Measurements from ENCODE around the gene HOXB4. TPM values are rescaled to one million over a fixed set of nuclear protein-coding genes. Genes with fewer than 3 reads are reported as not detected.

The HOXB4 gene
- total RNA-seq, 2 donors from 2014 or later: 0.41 to 1.1 TPM

- DNase-seq (ENCODE audit: low spot score): no peak
- Histone ChIP-seq H3K36me3 (no peaks in the 10 kb centered on the region), H3K4me1 (replicated peaks) (no peaks in the 10 kb centered on the region), H3K4me3 (peak overlapping the region; percentile 14 to 27), H3K9me3 (no peaks in the 10 kb centered on the region), H3K27me3 (replicated peaks; ENCODE audit: insufficient read depth) (peaks cover 73% of the 10 kb centered on the region), H3K27ac (no peak overlapping the region)
- intact Hi-C loops (cut with DNase I): no loop called here
- TF ChIP-seq, protein P1, sequence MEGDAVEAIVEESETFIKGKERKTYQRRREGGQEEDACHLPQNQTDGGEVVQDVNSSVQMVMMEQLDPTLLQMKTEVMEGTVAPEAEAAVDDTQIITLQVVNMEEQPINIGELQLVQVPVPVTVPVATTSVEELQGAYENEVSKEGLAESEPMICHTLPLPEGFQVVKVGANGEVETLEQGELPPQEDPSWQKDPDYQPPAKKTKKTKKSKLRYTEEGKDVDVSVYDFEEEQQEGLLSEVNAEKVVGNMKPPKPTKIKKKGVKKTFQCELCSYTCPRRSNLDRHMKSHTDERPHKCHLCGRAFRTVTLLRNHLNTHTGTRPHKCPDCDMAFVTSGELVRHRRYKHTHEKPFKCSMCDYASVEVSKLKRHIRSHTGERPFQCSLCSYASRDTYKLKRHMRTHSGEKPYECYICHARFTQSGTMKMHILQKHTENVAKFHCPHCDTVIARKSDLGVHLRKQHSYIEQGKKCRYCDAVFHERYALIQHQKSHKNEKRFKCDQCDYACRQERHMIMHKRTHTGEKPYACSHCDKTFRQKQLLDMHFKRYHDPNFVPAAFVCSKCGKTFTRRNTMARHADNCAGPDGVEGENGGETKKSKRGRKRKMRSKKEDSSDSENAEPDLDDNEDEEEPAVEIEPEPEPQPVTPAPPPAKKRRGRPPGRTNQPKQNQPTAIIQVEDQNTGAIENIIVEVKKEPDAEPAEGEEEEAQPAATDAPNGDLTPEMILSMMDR (IDR thresholded peaks at IDR 0.05): no peak
- TF ChIP-seq POLR2AphosphoS5 (IDR thresholded peaks at IDR 0.05): no peak
- TF ChIP-seq POLR2A (IDR thresholded peaks at IDR 0.05): no peak
- 23% methylated on average over 43 of the region's 43 CpGs for WGBS
Measured at GRCh38 chr17:48578616-48579470, 693 bp upstream of the HOXB4 start.

GRCh38 chr17:48577330-48577945 lies 712 bp downstream of the HOXB4 start:
- H3K4me1 ChIP-seq (replicated peaks): no peaks in the 10 kb centered on the region
- H3K27ac ChIP-seq: no peak overlapping the region
- intact Hi-C loops (cut with DNase I): no loop called here
- peaks cover 66% of the 10 kb centered on the region for H3K27me3 ChIP-seq (replicated peaks; ENCODE audit: insufficient read depth)
- DNase-seq (ENCODE audit: low spot score): no peak
- peak overlapping the region; percentile 14 to 27 for H3K4me3 ChIP-seq
- H3K36me3 ChIP-seq: no peaks in the 10 kb centered on the region
- WGBS: 4% methylated on average over 18 of the region's 19 CpGs
- TF ChIP-seq POLR2AphosphoS5 (IDR thresholded peaks at IDR 0.05) (no peak), POLR2A (IDR thresholded peaks at IDR 0.05) (no peak)
- TF ChIP-seq, protein P1 (IDR thresholded peaks at IDR 0.05): no peak
- no peaks in the 10 kb centered on the region for H3K9me3 ChIP-seq

DNA sequence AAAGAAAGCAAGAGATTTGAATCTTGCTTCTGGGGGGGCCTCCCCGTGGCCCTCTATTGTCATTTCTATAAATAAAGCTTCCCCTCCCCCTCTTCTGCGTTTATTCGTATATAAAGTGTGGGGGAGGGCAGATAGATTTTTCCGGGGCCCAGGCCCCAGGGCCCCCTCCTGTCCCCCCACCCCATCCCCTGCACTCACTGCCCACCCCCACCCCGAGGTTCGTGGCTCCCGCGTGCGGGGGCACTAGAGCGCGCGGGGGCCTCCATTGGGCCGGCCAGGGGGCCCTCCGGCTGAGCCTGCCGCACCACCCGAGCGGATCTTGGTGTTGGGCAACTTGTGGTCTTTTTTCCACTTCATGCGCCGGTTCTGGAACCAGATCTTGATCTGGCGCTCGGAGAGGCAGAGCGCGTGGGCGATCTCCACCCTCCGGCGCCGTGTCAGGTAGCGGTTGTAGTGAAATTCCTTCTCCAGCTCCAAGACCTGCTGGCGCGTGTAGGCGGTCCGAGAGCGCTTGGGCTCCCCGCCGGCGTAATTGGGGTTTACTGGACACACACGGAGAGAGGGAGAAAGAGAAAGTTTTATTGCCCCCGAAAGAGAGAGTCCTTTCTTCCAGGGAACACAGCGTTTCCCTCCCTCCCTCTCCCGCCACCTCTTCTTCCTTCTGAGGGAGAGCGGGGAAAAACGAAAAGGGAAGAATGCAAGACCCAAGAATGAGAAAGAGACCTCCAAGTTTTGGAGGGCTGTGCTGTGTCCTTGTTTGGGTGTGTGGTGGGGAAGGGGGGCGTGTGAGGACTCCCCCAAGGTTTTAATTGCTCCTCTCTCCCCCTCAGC lies 1.5 kb downstream of the HOXB4 start:
- Histone ChIP-seq H3K9me3 (no peaks in the 10 kb centered on the region), H3K27ac (no peak overlapping the region), H3K4me3 (no peak overlapping the region), H3K36me3 (no peaks in the 10 kb centered on the region), H3K27me3 (replicated peaks; ENCODE audit: insufficient read depth) (peaks cover 59% of the 10 kb centered on the region), H3K4me1 (replicated peaks) (no peaks in the 10 kb centered on the region)
- DNase-seq (ENCODE audit: low spot score): no peak
- TF ChIP-seq POLR2AphosphoS5 (IDR thresholded peaks at IDR 0.05) (no peak), POLR2A (IDR thresholded peaks at IDR 0.05) (no peak)
- TF ChIP-seq, protein P1 (IDR thresholded peaks at IDR 0.05): no peak
- intact Hi-C loops (cut with DNase I): no loop called here
- 7% methylated on average over 33 of the region's 43 CpGs for WGBS

DNA sequence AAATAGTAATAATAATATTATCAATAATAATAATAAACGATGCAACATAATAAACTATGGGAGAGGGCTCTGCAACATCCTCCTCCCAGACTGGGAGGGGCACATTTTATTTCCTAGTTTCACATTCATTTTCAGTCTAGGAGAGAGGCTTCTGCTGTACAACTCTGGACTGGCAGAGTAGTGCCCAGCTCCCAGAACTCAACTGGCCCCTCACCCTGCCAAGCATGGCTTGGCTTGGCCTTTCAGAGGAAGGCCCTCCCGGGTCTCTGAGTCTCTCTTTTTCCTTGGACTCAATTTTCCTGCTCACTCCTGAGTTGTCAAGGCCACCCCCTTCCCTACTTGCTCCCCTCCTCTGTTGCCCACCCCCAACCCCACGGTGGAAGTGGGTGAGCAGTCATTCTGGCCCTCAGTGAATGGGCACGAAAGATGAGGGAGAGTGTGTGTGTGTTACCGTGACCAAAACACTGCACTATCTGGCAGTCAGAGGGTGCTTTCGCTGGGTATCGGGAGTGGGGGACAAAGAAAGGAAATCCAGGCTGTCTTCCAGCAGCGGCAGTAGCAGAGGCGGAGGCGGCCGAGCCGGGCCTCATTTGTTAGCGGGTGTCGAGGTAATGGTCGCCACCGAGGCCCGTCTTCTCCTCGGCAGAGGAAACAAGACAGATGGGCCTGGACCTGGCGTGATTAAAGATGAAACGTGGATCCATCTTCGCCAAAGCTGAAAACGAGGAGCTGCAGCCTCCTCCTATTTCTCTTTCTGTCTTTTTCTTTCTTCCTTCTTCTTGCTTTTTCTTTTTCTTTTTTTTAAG lies 2.3 kb downstream of the HOXB4 start:
- H3K9me3 ChIP-seq: no peaks in the 10 kb centered on the region
- no peaks in the 10 kb centered on the region for H3K36me3 ChIP-seq
- no peak overlapping the region for H3K4me3 ChIP-seq
- intact Hi-C loops (cut with DNase I): no loop called here
- TF ChIP-seq POLR2AphosphoS5 (IDR thresholded peaks at IDR 0.05): no peak
- no peak for TF ChIP-seq POLR2A (IDR thresholded peaks at IDR 0.05)
- TF ChIP-seq, protein P1 (IDR thresholded peaks at IDR 0.05): no peak
- H3K4me1 ChIP-seq (replicated peaks): no peaks in the 10 kb centered on the region
- no peak for DNase-seq (ENCODE audit: low spot score)
- 34% methylated on average over 22 of the region's 22 CpGs for WGBS
- H3K27ac ChIP-seq: no peak overlapping the region
- peaks cover 52% of the 10 kb centered on the region for H3K27me3 ChIP-seq (replicated peaks; ENCODE audit: insufficient read depth)

All from prostate gland (tissue), 2 donors.